Left lung (tissue), 10 donors: ENCODE data around the gene TMEM140. TPM values are rescaled to one million over a fixed set of nuclear protein-coding genes. Genes with fewer than 3 reads are reported as not detected.

ENCODE experiments used
- ATAC-seq: fragments of 200-7000 bp; cut with Tn5 transposase; one replicate; pipeline ENCODE4 v1.9.1; 2020; ENCODE audit warnings: moderate library complexity
- DNase-seq, 4 donors: peaks; one replicate each; pipeline ENCODE4 v3.0.0-alpha.2; 2013 to 2020
- H3K27ac ChIP-seq, 2 donors: fragments of 200-600 bp; sonication (generic) in 1 of 2; one replicate each; pipeline versions ENCODE4 v1.5.0 to v1.8.0; 2020 to 2021
- H3K27me3 ChIP-seq, 2 donors: fragments of 200-600 bp; sonication (generic) in 1 of 2; one replicate each; pipeline versions ENCODE4 v1.5.0 to v1.8.0; 2020 to 2021
- H3K36me3 ChIP-seq, 2 donors: fragments of 200-600 bp; sonication (generic) in 1 of 2; one replicate each; pipeline versions ENCODE4 v1.5.0 to v1.8.0; 2020 to 2021
- H3K4me1 ChIP-seq, 2 donors: fragments of 200-600 bp; one replicate each; pipeline ENCODE4 v1.8.0; 2021
- H3K4me3 ChIP-seq, 2 donors: fragments of 200-600 bp; sonication (generic) in 1 of 2; one replicate each; pipeline versions ENCODE4 v1.5.0 to v1.8.0; 2020 to 2021; ENCODE audit warnings: mild to moderate bottlenecking in 1 of 2
- H3K9me3 ChIP-seq, 2 donors: fragments of 200-600 bp; sonication (generic) in 1 of 2; one replicate each; pipeline versions ENCODE4 v1.5.0 to v1.8.0; 2020 to 2021
- intact Hi-C, 2 donors: fragments of 100-400 bp; cut with DNase I; formaldehyde crosslinking; loops; one replicate each; pipeline versions ENCODE4 v1.11.2 to v1.14.2; 2022
- polyA plus RNA-seq, 6 donors: library from polyadenylated mRNA; unstranded; fragments of 120-200 nt; gene quantifications; one replicate each; pipeline ENCODE4 v1.2.1, GENCODE V29; 2013; ENCODE audit not compliant: insufficient read length in 6 of 6
- total RNA-seq, 2 donors: library from RNA; stranded (reverse); fragmentation: NEBNext Ultra II Directional; extraction: Animal tissue kit (Norgen Biotek cat#: 25700); gene quantifications; one replicate each; pipeline ENCODE4 v1.2.1, GENCODE V29; 2021
- TF ChIP-seq, protein P1 (sequence below), 2 donors: fragments of 200-600 bp; sonication (generic) in 1 of 2; IDR thresholded peaks; one replicate each; pipeline versions ENCODE4 v1.5.0 to v1.8.0; 2021; ENCODE audit warnings: antibody characterized with exemption in 2 of 2
- donor health status: DM: no; HTN: yes; CAD: no.
- donor health status: DM: no; HTN: no; CAD: no.

The TMEM140 gene
- total and polyA plus RNA-seq, 8 donors: 17.7 to 25.4 (median 19.1) TPM

DNA sequence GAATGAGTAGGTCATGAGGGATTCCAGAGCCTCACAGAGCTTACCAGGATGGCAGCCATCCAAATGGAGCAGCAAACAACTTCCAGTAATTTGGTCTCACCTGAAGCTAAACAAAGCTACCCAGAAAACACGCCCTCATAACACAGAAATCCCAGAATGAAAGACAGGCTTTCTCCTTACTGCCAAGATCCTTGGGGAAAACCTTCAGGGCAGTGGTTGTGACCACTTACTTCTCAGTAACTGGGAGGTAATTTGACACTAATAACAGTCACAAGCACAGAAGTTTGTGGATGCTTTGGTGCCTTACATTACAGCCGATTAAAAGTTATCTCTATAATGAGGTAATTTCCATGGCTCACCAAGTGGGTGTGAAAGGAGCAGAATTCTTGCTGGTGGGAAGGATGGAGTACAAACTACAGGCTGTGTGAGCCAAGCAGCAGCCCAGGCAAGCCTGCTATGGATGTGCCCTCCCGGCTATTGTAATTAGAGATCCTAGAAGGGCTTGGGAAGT lies 53.0 kb downstream of the TMEM140 start:
- no peaks in the 10 kb centered on the region for H3K27me3 ChIP-seq
- H3K9me3 ChIP-seq: no peaks in the 10 kb centered on the region
- ATAC-seq: peak; percentile 11
- peaks cover 0 to 85% of the 10 kb centered on the region in 2 donors for H3K36me3 ChIP-seq
- TF ChIP-seq, protein P1, sequence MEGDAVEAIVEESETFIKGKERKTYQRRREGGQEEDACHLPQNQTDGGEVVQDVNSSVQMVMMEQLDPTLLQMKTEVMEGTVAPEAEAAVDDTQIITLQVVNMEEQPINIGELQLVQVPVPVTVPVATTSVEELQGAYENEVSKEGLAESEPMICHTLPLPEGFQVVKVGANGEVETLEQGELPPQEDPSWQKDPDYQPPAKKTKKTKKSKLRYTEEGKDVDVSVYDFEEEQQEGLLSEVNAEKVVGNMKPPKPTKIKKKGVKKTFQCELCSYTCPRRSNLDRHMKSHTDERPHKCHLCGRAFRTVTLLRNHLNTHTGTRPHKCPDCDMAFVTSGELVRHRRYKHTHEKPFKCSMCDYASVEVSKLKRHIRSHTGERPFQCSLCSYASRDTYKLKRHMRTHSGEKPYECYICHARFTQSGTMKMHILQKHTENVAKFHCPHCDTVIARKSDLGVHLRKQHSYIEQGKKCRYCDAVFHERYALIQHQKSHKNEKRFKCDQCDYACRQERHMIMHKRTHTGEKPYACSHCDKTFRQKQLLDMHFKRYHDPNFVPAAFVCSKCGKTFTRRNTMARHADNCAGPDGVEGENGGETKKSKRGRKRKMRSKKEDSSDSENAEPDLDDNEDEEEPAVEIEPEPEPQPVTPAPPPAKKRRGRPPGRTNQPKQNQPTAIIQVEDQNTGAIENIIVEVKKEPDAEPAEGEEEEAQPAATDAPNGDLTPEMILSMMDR (IDR thresholded peaks at IDR 0.05): no peak
- no peak for DNase-seq
- no peak overlapping the region for H3K4me3 ChIP-seq
- intact Hi-C loops: no loop called here
- no peak overlapping the region for H3K27ac ChIP-seq
- H3K4me1 ChIP-seq: peaks cover 2 to 3% of the 10 kb centered on the region in 2 donors

DNA sequence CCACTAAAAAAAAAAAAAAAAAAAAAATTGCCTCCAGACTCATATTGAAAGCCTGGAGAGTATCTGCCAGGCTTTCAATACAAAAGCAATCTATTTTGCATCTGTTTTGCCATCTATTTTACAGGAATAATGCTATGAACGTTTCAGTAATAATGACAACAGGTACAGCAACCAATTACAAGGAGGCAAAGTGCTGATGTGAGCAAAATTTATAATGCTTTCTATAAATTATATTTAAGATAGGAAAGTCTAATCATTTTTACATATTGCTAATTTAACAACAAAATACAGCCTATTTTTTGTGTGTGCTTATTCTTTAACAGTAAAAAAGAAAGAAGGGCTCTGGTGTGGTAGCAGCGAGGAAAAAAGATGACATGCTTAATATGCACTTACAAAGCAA lies 53.5 kb downstream of the TMEM140 start:
- TF ChIP-seq, protein P1 (IDR thresholded peaks at IDR 0.05): no peak
- H3K27ac ChIP-seq: no peak overlapping the region
- no peak for DNase-seq

GRCh38 chr7:135204341-135204749 lies 56.5 kb downstream of the TMEM140 start:
- TF ChIP-seq, protein P1 (IDR thresholded peaks at IDR 0.05): no peak
- H3K9me3 ChIP-seq: no peaks in the 10 kb centered on the region
- DNase-seq: peak in 2 of 4 donors; percentile 69 to 74
- peaks cover 22 to 30% of the 10 kb centered on the region in 2 donors for H3K4me1 ChIP-seq
- H3K27ac ChIP-seq: peak overlapping the region; percentile 28 to 52
- no peak overlapping the region for H3K4me3 ChIP-seq
- intact Hi-C loops: no loop called here
- no peaks in the 10 kb centered on the region for H3K27me3 ChIP-seq
- ATAC-seq: peak; percentile 7
- peaks cover 0 to 55% of the 10 kb centered on the region in 2 donors for H3K36me3 ChIP-seq

More for the DNA sequence above, 53.5 kb downstream of the TMEM140 start:
- Histone ChIP-seq H3K4me1 (peaks cover 2 to 3% of the 10 kb centered on the region in 2 donors), H3K36me3 (peaks cover 0 to 83% of the 10 kb centered on the region in 2 donors), H3K27me3 (no peaks in the 10 kb centered on the region), H3K9me3 (no peaks in the 10 kb centered on the region), H3K4me3 (no peak overlapping the region)
- intact Hi-C loops: no loop called here
- ATAC-seq: no peak

DNA sequence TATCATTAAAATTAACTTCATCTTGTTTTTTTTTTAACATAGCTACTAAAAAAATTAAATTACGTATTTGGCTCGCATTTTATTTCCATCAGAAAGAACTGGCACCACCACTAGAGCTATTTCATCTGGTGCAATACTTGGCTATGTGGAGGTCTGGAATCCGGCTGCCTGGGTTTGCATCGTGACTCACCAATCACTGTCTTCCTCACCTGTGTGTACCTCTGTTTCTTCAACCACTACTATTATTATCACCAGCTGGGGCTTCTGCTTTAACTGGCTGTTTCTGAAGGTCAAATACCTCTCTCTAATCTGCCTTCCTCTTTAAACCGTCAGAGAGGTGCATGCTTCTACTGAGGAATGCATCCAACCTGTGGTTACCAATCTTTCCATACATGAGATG lies 57.0 kb downstream of the TMEM140 start:
- DNase-seq (peak in 2 of 4 donors; percentile 26 to 35), ATAC-seq (no peak)
- Histone ChIP-seq H3K4me1 (peaks cover 27 to 35% of the 10 kb centered on the region in 2 donors), H3K4me3 (no peak overlapping the region), H3K27ac (no peak overlapping the region), H3K36me3 (peaks cover 0 to 49% of the 10 kb centered on the region in 2 donors), H3K27me3 (no peaks in the 10 kb centered on the region), H3K9me3 (no peaks in the 10 kb centered on the region)
- intact Hi-C loops: no loop called here
- TF ChIP-seq, protein P1 (IDR thresholded peaks at IDR 0.05): no peak

DNA sequence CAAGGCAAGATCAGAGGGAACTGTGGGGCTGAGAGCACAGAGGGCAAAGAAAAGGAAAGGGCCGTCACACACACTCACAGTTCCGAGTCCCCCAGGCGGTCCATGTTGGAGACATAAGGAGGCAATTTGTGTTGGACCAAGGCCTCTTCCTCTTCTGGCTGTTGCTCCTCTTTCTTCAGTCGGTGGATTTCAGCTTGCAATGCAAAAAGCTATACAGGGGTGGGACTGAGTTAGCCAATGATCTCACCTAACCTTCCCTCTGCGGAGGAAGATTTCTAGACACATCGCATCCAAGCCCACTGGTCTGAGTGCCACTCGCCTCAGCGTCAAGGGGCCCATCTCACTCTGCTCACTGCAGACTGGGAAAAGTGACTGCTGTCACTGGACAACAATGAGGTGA lies 58.0 kb downstream of the TMEM140 start:
- TF ChIP-seq, protein P1 (IDR thresholded peaks at IDR 0.05): no peak
- H3K27me3 ChIP-seq: no peaks in the 10 kb centered on the region
- intact Hi-C loops: no loop called here
- H3K4me3 ChIP-seq: no peak overlapping the region
- DNase-seq (no peak), ATAC-seq (no peak)
- peaks cover 0 to 44% of the 10 kb centered on the region in 2 donors for H3K36me3 ChIP-seq
- peaks cover 30 to 45% of the 10 kb centered on the region in 2 donors for H3K4me1 ChIP-seq
- no peak overlapping the region for H3K27ac ChIP-seq
- no peaks in the 10 kb centered on the region for H3K9me3 ChIP-seq
